HG03457 (cell line): ENCODE results near the gene SLC25A53.

Experiments used
- ATAC-seq: cut with Tn5 transposase; IDR thresholded peaks from one replicate; pipeline ENCODE4 v1.9.1; 2021; ENCODE audit warnings: moderate number of reproducible peaks; ENCODE audit not compliant: unreplicated experiment

Gene SLC25A53

GRCh38 chrX:104156630-104157529, at the start of gene SLC25A53:
SLC25A53 (minus strand) TSS chrX:104157009; CDS start chrX:104105257, 51,752 bp downstream.
- peak; percentile 89 for ATAC-seq

- ATAC-seq: no peak
Measured at GRCh38 chrX:104205548-104205947, 48.7 kb upstream of the SLC25A53 start.

GRCh38 chrX:104195489-104196084, 38.8 kb upstream of the SLC25A53 start:
- no peak for ATAC-seq

GRCh38 chrX:104195013-104195412, 38.2 kb upstream of the SLC25A53 start:
- no peak for ATAC-seq

- ATAC-seq: no peak
Measured at GRCh38 chrX:104193485-104193884, 36.7 kb upstream of the SLC25A53 start.

GRCh38 chrX:104189837-104190236, 33.0 kb upstream of the SLC25A53 start:
- ATAC-seq: no peak

GRCh38 chrX:104187931-104188330, 31.1 kb upstream of the SLC25A53 start:
- ATAC-seq: no peak

- no peak for ATAC-seq
Measured at GRCh38 chrX:104183685-104184084, 26.9 kb upstream of the SLC25A53 start.

- no peak for ATAC-seq
Measured at GRCh38 chrX:104173841-104174240, 17.0 kb upstream of the SLC25A53 start.

- no peak for ATAC-seq
Measured at GRCh38 chrX:104172788-104173187, 16.0 kb upstream of the SLC25A53 start.

GRCh38 chrX:104172121-104172520, 15.3 kb upstream of the SLC25A53 start:
- ATAC-seq: no peak

- ATAC-seq: no peak
Measured at GRCh38 chrX:104168127-104168526, 11.3 kb upstream of the SLC25A53 start.

- peak; percentile 1 for ATAC-seq
Measured at GRCh38 chrX:104166735-104167436, 10.1 kb upstream of the SLC25A53 start.

GRCh38 chrX:104165894-104166734, 9.3 kb upstream of the SLC25A53 start, which contains the start of gene FAM199X:
FAM199X (plus strand) TSS chrX:104166453; CDS start chrX:104166786, 333 bp downstream.
- ATAC-seq: peak; percentile 95

GRCh38 chrX:104151037-104151436, 5.8 kb downstream of the SLC25A53 start:
- no peak for ATAC-seq

GRCh38 chrX:104141087-104141760, 15.6 kb downstream of the SLC25A53 start:
- ATAC-seq: no peak

GRCh38 chrX:104137496-104137895, 19.3 kb downstream of the SLC25A53 start:
- ATAC-seq: no peak

- no peak for ATAC-seq
Measured at GRCh38 chrX:104136241-104137019, 20.4 kb downstream of the SLC25A53 start.

- no peak for ATAC-seq
Measured at GRCh38 chrX:104135677-104136076, 21.1 kb downstream of the SLC25A53 start.
